ENCODE results near the gene STOML1. TPM values are rescaled to one million over a fixed set of nuclear protein-coding genes. Genes with fewer than 3 reads are reported as not detected.

The STOML1 gene
- total RNA-seq, 2 donors from 2014 or later = 4.4 to 5.5 TPM

GRCh38 chr15:73930371-73930770, 61.7 kb downstream of the STOML1 start:
- no peak for DNase-seq
- peaks cover 5% of the 10 kb centered on the region for H3K4me1 ChIP-seq (ENCODE audit: control insufficient read depth, insufficient read depth, low read length)
- no peak overlapping the region for H3K4me3 ChIP-seq (ENCODE audit: low read length)
- H3K36me3 Mint-ChIP-seq (ENCODE audit: low read depth) = no peaks in the 10 kb centered on the region
- no peak overlapping the region for H3K4me3 Mint-ChIP-seq
- H3K9ac ChIP-seq (ENCODE audit: extremely low read depth, low read length, poor library complexity, severe bottlenecking) = no peak overlapping the region
- no peaks in the 10 kb centered on the region for H3K27me3 ChIP-seq (ENCODE audit: control insufficient read depth, insufficient read depth, low read length, poor library complexity, severe bottlenecking)
- peaks cover 24% of the 10 kb centered on the region for H3K4me1 Mint-ChIP-seq
- no peak overlapping the region for H3K27ac Mint-ChIP-seq
- WGBS, 2 experiments (ENCODE audit: insufficient coverage in 1 of 2, insufficient read length in 1 of 2) = 86 to 96% methylated on average over 5 to 8 of the region's 8 CpGs
- no peaks in the 10 kb centered on the region for H3K9me3 ChIP-seq (ENCODE audit: control insufficient read depth, low read length)
- no peak for TF ChIP-seq CTCF (conservative IDR thresholded peaks at IDR 0.05)
- no peak overlapping the region for H3K27ac ChIP-seq (ENCODE audit: low read depth, low read length)
- H3K36me3 ChIP-seq (ENCODE audit: control insufficient read depth, insufficient read depth, low read length) = no peaks in the 10 kb centered on the region
- peaks cover 15% of the 10 kb centered on the region for H3K27me3 Mint-ChIP-seq (ENCODE audit: insufficient read depth)
- H3K9me3 Mint-ChIP-seq = no peaks in the 10 kb centered on the region

GRCh38 chr15:73928971-73929627, 63.0 kb downstream of the STOML1 start:
- Histone ChIP-seq H3K27me3 (ENCODE audit: control insufficient read depth, insufficient read depth, low read length, poor library complexity, severe bottlenecking) (no peaks in the 10 kb centered on the region), H3K27ac (ENCODE audit: low read depth, low read length) (no peak overlapping the region), H3K36me3 (ENCODE audit: control insufficient read depth, insufficient read depth, low read length) (no peaks in the 10 kb centered on the region), H3K9me3 (ENCODE audit: control insufficient read depth, low read length) (no peaks in the 10 kb centered on the region), H3K4me3 (ENCODE audit: low read length) (no peak overlapping the region), H3K4me1 (ENCODE audit: control insufficient read depth, insufficient read depth, low read length) (peaks cover 12% of the 10 kb centered on the region), H3K9ac (ENCODE audit: extremely low read depth, low read length, poor library complexity, severe bottlenecking) (no peak overlapping the region)
- no peak for TF ChIP-seq CTCF (conservative IDR thresholded peaks at IDR 0.05)
- DNase-seq = no peak
- Mint-ChIP-seq H3K4me3 (peak overlapping the region; percentile 34), H3K4me1 (peaks cover 30% of the 10 kb centered on the region), H3K9me3 (no peaks in the 10 kb centered on the region), H3K27me3 (ENCODE audit: insufficient read depth) (peaks cover 15% of the 10 kb centered on the region), H3K36me3 (ENCODE audit: low read depth) (no peaks in the 10 kb centered on the region), H3K27ac (no peak overlapping the region)
- 76 to 79% methylated on average over 5 of the region's 5 CpGs for WGBS, 2 experiments (ENCODE audit: insufficient coverage in 1 of 2, insufficient read length in 1 of 2)

Other genes starting within 250 kb of the STOML1 start
- under 1 TPM; 0.33 to 0.55 TPM for gene INSYN1, start 238.9 kb downstream of the STOML1 start, total RNA-seq
- not detected for gene TBC1D21, start 118.7 kb downstream of the STOML1 start, total RNA-seq
- gene LOXL1, start 65.8 kb downstream of the STOML1 start, total RNA-seq = 10 to 100 TPM; 21.3 to 31.8 TPM
- 10 to 100 TPM; 26.5 to 28.9 TPM for gene PML, start 2.4 kb upstream of the STOML1 start, total RNA-seq
- under 1 TPM; 0.75 to 0.86 TPM for gene GOLGA6A, start 90.3 kb upstream of the STOML1 start, total RNA-seq
- not detected for gene ISLR2, start 138.3 kb upstream of the STOML1 start, total RNA-seq
- under 1 TPM in 1 of 2 donors, not detected in 1; 0.29 TPM for gene ISLR, start 181.4 kb upstream of the STOML1 start, total RNA-seq
- 10 to 100 TPM; 18.2 to 26.2 TPM for gene STRA6, start 210.5 kb upstream of the STOML1 start, total RNA-seq
- gene CCDC33, start 244.0 kb upstream of the STOML1 start, total RNA-seq = 1 to 10 TPM; 2.8 to 3.5 TPM

Data from endodermal cell (in vitro differentiated cells).